DMS153 (cell line): ENCODE results near the gene HBM.
"Not testable (repeated sequence)": the region's sequence is repeated elsewhere in the genome, so short reads cannot be mapped to it uniquely, and the experiment has no call there.

ENCODE experiments used
- DNase-seq: peaks from one replicate; lab custom pipeline; 2025; lab: John Stamatoyannopoulos, UW

The HBM gene, protein sequence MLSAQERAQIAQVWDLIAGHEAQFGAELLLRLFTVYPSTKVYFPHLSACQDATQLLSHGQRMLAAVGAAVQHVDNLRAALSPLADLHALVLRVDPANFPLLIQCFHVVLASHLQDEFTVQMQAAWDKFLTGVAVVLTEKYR

DNA sequence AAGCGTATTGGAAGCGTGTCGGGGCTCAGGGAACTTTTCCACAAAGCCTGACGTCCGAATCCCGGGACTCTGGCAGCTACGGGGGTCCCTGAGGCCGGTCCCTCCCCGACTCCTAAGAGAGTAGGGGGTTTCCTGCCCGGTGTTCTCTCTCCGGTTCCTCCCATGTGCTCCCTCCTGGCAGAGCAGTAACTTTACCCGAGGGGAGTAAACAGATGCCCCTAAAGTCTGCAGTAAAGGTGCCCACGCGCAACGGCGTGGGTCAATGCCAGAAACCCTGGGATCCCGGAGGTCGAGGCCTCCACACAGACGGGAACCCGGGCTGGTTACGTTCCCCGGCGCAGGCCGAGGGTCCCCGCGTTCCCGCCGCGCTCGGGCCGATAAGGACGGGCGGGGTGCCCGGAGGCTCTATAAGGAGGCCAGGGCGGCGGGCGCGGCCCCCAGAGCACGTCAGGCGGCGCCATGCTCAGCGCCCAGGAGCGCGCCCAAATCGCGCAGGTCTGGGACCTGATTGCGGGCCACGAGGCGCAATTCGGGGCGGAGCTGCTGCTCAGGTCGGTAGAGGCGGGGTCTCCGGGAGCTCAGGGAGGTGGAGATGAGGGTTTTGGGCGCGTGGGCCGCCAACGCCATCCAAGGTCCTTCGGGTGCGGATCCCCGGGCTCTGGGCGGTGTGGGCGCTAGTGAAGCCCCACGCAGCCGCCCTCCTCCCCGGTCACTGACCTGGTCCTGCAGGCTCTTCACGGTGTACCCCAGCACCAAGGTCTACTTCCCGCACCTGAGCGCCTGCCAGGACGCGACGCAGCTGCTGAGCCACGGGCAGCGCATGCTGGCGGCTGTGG, at the start of gene HBM:
HBM (plus strand) TSS at position 440 of the 836 bp plus-strand sequence; CDS start at position 460, 20 bp downstream.
- no peak for DNase-seq

DNA sequence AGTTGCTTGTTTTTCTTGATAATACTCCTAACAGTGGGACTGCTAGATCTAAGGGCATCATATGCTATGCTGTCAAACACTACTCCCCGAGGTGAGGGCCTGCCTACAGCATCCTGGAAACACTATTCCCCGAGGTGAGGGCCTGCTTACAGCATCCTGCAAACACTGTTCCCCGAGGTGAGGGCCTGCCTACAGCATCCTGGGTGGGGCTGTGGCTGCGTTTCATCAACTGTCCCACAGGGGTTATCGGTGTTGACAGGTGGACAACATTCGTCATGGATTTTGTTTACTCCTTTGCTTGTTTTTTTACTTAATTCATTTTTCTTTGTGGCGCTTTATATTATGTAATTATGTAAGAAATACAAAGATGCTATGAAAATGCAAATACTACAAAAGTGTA, 49.8 kb upstream of the HBM start:
- DNase-seq, result no peak

DNA sequence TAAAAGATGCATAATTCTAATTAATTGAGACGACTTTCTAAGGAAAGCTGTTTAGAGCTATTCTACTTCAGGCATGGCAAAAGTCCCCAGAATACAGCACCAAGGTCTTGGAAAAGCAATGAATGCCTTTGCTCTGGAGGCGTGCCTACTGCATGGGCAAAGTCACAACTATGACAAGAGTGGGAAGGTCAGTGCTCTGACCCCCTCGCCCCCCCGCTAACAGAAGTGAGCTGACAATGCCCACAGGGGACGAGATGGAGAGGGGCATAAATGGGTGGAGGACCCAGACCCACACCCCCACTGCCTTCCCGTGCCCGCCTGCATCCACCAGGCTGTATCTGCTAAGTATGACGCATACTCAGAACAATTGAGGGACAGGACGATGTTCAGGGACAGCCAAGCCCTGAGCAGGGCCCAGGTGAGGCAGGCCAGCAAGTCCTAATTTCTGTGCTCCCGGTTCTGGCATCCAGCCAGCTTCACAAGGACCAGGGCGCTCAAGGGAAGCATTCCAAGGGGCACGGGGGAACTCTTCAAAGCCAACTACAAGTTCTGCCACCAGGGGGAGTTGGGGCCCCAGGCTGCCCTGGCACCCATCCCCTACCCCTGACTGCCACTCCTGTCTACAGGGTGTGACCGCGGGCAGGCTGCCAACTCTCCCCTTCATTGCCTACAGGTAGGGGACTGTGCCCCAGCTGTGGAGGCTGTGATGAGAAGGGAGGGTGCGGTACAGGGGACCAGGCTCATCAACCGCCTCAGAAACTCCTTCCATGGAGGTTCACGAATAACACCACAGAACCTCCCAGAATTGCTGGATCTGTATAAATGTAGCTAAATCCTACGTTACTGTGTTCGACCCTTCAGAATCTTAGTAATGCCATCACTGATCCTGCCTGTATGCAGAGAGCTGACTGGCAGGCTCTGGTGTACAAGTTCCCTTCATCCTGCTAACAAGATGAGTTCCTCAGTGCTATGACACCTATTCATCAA, 48.1 kb upstream of the HBM start:
- DNase-seq, result peak; percentile 62

DNA sequence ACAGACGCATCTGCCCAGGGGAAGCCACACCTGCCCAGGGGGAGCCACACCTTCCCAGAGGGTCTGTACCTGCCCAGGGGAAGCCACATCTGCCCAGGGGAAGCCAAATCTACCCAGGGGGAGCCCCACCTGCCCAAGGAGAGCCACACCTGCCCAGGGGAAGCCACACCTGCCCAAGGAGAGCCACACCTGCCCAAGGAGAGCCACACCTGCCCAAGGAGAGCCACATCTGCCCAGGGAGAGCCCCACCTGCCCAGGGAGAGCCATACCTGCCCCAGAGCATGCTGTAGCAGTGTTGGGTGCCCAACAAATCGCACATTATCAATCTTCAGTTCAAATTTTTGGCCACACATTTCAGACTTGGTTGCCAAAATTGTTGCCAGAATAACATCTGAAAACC, 46.9 kb upstream of the HBM start:
- DNase-seq, result no peak

DNA sequence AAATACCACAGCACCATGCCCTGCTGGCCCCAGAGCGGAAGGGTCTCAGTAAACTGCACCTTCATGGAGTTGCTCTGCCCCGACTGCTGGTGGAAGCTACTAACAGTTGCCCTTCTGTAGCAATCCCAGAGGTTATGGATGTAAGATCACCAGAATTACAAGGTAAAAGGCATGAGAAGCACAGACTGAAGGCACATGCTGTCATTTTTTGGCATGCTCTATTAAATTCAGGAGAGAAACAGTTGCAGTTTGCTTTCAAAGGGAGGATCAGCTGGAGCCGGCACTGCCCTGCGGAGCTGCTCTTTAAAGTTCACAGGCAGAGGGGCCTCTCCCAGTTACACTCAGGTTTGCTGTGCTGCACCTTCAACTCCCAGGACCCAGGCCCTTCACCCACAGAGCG, 46.5 kb upstream of the HBM start:
- DNase-seq, result no peak

DNA sequence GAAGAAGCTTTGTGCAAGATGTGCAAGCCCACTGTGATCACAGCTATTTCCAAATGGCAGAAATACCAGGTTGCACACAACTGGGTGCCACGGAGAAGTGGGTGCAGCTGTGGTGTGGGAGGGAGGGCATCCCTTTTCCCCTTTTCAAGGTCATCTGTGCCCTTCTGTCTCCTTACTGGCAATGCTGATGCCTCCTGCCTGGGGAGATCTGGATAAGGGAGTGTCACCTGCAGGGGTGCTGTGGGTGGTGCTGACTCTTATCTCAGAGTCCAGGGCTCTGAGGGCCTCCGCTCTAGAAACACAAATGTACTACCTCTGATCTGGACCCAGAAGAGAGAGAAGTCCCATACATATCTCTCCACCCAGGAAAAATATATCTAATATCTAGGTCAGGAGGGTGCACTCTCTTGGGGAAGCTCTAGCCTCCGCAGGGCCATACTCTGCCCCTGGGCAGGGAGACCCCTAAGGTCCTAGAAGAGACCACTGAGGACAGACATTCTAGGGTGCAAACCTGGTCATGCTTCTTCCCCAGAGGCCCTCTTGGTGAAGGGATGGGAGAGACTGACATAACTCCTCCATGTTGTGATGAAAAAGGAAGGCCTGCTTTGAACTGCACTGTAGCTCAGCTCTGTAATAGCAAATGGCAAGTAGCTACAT, 45.8 kb upstream of the HBM start:
- no peak for DNase-seq

DNA sequence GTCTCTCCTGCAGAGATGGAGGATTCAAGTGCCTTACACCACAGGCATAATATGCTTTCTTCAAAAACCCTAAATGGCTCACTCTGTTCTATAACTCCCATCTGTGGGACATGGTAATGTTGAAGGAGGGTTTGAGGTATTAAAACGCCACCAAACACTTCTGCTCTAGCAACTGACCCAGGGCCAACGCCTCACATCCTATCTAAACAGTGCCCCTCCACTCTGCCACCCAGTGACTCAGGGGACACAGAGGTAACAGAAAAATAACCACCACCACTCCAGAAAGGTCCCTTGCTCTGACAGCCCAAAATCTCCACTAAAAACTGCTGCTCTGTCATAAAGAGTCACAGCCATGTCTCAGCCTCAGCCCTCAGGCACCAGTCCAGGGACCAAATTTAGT, 45.0 kb upstream of the HBM start:
- no peak for DNase-seq

DNA sequence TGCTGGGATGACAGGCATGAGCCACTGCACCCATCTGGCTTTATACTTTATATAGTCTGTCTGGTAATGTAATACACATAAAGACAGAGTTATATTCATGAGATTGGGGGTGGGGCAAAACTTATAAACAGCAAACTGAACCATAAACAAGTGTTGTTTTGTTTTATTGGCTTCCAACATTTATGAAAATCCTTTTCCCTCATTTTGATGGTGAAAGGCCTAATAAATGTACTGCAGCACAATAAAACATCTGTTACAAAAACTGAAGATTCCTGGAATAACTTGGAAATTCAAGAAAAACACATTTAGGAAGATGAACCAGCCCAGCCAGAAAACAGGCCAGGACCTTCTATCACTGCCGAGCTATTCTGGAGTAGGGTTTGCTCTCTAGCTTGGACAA, 43.4 kb upstream of the HBM start:
- DNase-seq, result no peak

DNA sequence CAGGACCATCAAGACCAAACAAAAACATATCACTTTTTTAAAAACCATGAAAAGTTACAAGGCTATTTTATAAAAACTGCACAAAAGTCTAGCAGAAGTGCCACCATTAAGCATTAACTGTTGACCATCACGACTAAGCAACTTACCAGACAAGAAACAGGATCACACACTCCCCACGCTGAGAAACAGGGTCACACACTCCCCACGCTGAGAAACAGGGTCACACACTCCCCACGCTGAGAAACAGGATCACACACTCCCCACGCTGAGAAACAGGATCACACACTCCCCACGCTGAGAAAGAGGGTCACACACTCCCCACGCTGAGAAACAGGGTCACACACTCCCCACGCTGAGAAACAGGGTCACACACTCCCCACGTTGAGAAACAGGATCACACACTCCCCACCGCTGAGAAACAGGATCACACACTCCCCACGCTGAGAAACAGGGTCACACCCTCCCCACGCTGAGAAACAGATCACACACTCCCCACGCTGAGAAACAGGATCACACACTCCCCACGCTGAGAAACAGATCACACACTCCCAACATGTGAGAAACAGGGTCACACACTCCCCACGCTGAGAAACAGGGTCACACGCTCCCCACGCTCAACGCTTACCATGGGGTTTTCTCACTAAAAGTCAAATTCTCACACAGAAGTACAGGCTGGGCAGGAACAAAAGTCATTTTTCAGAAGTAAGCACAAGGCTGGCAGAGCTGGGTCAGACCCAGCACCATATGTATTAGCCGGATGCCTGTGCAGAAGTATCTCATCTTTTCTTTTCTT, 42.0 kb upstream of the HBM start:
- not testable (repeated sequence) for DNase-seq

DNA sequence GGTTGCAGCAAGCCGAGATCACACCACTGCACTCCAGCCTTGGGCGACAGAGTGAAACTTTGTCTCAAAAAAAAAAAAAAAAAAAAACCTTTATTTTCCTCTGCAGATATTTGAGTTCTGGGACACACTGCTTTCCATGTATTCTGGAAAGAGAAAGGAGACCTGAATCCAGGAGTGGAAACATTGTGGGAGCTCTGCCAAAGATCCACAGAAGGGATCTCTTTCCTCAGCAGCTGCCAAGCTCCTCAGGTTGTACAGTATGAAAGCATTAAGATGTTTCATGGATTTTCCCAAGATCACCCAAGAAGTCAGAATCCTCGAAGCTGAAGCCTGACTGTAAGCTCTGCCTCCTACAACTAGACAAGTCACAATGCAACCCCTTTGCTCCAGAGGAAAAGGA, 40.8 kb upstream of the HBM start:
- DNase-seq, result no peak

DNA sequence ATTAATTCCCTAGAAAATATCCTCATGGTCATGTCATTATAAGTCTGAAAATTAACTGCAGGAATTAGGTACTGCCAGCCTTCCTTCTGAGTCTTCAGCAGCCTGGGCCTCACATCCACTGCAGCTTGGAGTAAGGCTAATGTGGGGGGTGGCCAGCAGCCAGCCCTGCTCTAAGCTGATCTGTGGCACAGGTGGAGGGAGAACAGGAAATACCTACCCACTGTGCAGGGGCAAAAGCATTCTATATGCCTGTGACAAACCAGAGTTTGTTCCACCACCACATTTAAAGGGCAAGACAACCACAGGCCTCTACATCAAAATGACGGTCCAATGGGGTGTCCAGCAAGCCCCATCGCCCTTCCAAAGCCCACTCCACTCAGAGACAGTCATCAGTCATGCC, 36.7 kb upstream of the HBM start:
- DNase-seq, result no peak

DNA sequence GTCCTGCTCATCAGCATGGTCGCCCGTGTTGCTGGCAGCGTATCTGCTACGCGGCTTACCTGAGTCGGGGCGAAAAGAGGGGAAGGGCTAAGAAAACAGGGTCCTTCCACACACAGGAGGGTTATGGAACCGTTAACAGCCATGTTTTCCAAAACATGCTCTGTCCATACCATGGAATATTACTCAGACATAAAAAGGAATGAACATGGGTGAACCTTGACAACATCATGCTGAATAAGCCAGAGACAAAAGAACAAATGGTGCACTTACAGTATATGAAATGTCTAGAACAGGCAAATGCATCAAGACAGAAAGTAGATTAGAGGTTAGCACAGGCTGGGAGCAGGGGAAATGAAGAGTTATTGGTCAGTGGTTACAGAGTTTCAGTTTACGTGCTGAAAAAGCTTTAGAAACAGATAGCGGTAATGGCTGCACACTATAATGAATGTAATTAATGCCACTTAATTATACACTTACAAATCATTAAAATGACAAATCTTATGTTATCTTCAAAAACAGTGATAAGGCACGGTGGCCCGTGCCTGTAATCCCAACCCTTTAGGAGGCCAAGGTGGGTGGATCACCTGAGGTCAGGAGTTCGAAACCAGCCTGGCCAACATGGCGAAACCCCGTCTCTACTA, 35.1 kb upstream of the HBM start:
- DNase-seq, result no peak

DNA sequence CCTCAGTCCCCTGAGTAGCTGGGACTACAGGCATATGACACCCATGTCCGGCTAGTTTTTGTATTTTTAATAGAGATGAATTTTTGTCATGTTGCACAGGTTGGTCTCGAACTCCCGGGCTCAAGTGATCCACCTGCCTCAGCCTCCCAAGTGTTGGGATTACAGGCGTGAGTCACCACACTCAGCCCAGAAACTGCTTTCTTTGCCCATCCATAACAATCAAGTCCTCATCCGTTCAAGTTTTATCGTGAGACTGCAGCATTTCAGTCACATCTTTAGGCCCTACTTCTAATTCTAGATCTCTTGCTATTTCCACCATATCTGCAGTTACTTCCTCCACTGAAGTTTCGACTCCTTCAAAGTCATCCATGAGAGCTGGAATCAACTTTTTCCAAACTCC, 33.7 kb upstream of the HBM start:
- no peak for DNase-seq

DNA sequence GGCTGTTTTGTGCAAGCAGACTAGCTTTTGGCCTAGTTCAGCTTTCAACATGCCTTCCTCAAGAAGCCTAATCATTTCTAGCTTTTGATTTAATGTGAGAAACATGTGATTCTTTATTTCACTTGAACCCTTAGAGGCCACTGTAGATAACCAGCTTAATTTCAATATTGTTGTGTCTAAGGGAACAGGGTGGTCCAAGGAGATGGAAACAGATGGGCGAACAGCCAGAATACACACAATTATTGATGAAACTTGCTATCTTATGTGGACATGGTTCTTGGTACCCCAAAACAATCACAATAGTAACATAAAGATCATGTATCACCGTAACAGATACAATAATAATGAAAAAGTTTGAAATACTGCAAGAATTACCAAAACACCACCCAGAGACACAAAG, 32.1 kb upstream of the HBM start:
- no peak for DNase-seq

DNA sequence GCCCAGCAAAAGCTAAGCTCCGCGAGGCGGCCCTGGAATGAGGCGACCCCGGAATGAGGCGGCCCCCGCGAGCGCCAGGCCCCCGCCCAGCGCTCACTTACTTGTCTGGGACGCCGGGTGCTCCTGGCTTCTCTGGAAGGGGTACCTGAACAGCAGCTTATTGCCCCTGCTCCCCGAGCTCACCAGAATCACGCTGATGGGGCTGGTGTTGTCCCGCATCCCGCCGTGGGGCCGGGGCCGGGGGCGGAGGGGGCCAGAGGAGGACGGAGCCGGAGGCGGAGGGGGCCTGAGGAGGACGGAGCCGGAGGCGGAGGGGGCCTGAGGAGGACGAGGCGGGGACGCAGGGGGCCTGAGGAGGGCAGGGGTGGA, 27.7 kb upstream of the HBM start:
- no peak for DNase-seq

DNA sequence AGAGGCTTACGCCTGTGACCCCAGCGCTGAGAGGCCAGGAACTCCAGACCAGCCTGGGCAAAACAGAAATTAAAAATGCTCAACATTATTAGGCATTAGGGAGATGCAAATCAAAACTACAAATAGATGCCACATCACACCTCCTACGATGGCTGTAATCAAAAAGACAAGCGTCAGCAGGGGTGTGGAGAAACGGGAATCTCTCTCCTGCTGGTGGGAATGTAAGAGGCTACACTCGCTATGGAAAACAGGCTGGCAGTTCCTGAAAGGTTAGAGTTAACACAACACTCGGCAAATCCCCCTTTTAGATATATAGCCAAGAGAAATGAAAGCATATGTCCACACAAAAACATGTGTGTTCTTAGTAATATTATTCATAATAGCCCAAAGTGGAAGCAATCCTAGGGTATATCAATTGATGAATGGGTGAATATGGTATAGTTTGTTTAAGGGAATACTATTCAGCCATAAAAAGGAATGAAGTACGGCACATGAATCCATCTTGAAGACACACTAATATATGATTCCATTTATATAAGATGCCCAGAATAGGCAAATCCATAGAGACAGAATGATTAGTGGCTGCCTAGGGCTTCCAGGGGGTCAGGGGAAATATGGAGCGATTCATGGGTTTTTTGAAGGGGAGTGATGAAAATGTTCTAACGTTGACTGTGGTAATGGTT, 25.5 kb upstream of the HBM start:
- DNase-seq, result no peak

DNA sequence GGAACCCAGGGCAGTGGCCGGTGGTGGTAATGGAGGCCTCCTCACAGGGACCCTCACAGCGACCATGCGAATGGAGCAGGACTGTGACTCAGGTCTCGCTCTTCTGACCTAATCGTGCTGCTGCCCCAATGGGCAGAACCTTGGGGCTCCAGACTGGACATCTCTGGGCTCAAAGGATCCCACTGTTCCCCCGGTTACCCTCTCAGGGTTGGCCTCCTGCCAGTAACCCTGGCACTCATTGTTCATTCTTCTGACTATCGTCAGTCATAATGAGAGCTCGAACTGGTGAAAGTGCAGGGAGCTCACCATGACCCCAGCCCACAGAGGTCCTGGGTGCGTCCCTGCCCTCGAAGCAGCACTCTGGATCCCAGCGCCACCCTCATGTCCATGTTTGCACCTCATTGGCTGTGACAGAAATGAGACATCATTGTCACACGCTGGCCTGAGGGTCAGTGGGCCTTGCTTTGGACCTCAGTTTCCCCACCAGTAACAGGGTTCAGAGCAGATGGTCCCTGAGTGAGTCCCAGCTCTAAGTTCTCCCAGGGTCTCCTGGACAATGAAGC, 23.3 kb upstream of the HBM start:
- no peak for DNase-seq

DNA sequence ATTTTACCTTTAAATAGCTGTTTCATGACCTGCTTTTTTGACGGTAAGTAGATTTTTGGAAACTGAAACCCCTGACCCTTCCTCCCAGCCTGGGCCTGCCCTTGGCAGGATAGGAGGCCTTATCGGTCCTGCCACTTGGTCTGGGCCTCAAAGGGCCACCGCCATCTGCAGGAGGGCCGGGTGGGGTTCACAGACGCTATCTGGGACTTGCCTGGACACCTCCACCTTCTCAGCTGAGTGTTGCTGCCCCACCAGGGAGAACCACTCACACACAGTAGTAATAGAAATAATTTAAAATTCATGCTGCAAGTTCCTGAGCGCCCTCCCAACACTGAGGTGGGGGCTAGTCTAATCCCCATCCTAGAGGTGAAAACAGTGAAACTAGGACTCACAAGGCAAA, 22.7 kb upstream of the HBM start:
- DNase-seq, result no peak

DNA sequence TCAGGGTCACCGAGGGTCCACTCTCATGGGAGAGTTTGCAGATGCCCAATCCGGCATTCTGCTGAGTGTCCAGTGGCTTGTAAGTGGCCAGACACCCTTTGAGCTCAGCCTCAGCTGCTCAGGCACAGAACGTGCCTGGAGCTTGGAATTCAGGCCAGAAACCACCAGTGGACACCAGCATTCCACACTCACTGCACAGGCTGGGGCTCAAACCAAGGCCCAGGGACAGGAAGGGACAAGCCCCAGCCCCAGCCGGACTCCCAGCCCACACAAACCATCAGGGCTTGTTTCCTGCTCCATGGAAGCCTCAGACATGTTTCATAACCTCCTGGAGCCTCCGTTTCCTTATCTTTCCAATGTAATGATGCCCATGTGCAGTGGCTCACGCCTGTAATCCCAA, 22.3 kb upstream of the HBM start:
- DNase-seq, result no peak

DNA sequence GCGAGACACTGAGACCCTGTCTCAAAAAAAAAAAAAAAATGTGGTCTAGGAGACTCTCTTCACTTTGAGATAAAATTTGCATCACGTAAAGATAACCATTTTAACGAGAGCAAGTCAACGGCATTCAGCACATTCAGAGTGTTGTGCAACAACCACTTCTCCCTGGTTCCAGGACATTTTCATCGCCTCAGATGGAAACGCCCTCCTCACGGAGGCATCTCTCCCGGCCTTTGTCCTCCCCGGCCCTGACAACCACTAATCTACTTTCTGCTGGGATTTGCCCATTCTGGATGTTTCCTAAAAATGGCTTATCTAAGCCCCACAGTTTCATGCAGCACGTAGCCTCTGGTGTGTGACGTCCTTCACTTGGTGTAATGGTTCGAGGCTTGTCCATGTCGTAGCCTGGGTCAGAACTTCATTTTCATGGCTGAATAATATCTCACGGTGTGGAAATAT, 21.0 kb upstream of the HBM start:
- DNase-seq, result no peak
